ENCODE data around the gene SLC8B1.
A peak's percentile ranks its signal among the peaks of the same experiment; 100 is the strongest.

The SLC8B1 gene

DNA sequence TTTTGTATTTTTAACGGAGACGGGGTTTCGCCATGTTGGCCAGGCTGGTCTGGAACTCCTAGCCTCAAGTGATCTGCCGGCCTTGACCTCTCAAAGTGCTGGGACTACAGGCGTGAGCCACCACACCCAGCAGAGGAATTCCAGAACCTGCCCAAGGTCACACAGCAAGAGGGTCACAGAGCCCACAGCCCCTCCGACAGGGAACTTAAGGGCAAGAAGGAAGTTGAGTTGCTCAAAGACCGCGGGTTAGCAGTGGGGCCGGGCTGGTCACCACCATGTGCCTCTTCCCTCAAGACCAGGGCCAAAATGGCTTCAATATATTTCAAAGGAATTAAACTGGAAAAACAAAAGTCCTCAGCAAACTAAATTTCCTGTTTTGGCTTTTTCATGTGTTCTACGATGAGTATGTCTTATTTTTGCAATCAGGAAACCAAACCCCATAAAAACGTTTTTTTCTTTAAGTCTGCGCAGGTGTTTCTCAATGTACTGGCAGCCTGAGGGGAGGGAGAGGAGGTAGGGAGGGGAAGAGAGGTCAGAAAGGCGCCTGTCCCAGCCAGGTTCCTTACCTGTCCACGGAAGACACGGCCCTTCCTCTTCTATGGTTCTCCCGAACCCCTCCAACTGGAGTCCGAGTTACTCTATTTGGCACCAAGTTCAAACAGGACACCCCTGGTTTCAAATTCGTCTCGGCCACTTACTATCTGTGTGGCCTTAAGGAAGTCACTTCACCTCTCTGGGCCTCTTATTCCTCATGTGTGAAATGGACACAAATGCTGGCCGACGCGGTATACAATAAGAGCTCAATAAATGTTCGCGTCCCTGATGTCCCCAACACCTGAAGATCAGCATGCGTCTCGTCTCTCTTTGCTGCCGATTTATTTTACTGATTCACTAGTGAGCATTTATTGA lies 778 bp downstream of the SLC8B1 start:
- peak overlapping the region; percentile 63 for H3K4me3 ChIP-seq (ENCODE audit: low read depth, low read length)
- TF ChIP-seq, protein P1, sequence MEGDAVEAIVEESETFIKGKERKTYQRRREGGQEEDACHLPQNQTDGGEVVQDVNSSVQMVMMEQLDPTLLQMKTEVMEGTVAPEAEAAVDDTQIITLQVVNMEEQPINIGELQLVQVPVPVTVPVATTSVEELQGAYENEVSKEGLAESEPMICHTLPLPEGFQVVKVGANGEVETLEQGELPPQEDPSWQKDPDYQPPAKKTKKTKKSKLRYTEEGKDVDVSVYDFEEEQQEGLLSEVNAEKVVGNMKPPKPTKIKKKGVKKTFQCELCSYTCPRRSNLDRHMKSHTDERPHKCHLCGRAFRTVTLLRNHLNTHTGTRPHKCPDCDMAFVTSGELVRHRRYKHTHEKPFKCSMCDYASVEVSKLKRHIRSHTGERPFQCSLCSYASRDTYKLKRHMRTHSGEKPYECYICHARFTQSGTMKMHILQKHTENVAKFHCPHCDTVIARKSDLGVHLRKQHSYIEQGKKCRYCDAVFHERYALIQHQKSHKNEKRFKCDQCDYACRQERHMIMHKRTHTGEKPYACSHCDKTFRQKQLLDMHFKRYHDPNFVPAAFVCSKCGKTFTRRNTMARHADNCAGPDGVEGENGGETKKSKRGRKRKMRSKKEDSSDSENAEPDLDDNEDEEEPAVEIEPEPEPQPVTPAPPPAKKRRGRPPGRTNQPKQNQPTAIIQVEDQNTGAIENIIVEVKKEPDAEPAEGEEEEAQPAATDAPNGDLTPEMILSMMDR (IDR thresholded peaks at IDR 0.05; ENCODE audit: low read depth, low read length, missing control alignments): no peak
- no peak for DNase-seq (ENCODE audit: low read depth)
- in situ Hi-C loops (cut with HindIII; ENCODE audit: low sequenced_read_pairs): no loop called here

DNA sequence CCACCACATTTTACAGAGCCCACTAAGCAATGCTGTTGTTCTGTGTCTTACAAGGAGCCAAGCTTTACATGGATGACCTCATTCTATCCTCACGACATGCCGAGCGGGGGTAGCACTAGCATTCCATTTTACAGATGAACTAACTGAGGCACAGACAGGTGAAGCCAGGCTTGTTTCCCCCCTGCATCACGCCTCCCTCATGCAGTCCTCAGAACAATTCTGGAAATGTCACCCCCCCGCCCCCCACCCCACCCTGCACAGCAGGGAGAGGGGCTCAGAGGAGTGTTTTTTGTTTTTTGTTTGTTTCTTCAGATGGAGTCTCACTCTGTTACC lies 1.5 kb downstream of the SLC8B1 start:
- TF ChIP-seq, protein P1 (IDR thresholded peaks at IDR 0.05; ENCODE audit: low read depth, low read length, missing control alignments): no peak
- DNase-seq (ENCODE audit: low read depth): no peak
- H3K4me3 ChIP-seq (ENCODE audit: low read depth, low read length): no peak overlapping the region
- in situ Hi-C loops (cut with HindIII; ENCODE audit: low sequenced_read_pairs): no loop called here

DNA sequence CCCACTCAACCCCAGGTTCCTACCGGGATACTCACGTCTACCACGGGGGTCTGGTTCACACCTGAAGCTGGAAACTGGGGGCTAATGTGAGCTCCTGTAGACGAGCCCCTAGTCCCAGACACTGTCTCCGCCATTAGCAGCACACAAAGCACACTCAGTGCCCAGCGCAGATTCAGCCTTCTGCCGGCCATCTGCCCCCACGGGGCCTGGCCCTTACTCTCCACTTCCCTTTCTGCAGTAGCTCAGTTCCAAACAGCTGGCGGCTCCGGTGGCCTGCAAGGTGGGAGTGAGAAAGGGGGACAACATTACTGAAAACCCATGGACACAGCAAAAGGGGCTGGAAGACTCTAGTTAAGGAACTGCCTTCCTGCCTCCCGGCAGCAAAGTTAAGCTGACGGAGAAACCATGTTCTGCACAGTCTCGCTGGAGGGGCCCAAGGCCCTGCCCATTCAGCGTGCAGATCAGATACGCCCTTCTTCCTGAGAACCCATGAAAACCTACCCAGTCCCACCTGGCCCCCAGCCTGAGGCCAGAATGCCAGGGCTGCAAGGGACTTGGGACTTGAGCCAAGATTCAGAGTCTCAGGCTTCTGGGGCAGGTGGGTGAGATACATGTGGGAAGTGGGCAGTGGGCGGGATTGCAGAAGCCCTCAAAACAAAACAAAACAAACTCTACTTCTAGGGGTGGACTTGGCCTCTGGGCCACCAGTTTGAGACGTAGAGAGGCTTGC lies 2.1 kb downstream of the SLC8B1 start:
- TF ChIP-seq, protein P1 (IDR thresholded peaks at IDR 0.05; ENCODE audit: low read depth, low read length, missing control alignments): no peak
- H3K4me3 ChIP-seq (ENCODE audit: low read depth, low read length): no peak overlapping the region
- in situ Hi-C loops (cut with HindIII; ENCODE audit: low sequenced_read_pairs): no loop called here
- no peak for DNase-seq (ENCODE audit: low read depth)

DNA sequence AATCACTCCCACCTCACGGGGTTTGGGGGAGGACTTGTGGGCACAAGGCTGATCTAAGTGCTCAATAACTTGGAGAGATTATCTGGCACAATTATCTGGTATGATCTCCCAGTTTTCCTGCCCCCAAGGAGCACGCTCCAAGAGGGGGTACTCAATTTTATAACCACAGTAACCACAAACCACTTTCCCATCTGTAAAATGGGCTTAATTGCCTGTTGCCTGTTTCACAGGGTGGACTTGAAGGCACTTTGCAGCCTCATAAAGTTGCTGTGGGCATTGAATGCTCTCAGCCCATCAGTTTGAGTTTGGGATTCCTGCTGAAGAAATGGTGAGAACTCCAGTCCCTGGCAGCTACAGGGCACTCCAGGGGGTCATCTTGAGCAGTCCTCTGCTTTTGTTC lies 4.4 kb downstream of the SLC8B1 start:
- in situ Hi-C loops (cut with HindIII; ENCODE audit: low sequenced_read_pairs): no loop called here
- H3K4me3 ChIP-seq (ENCODE audit: low read depth, low read length): no peak overlapping the region
- TF ChIP-seq, protein P1 (IDR thresholded peaks at IDR 0.05; ENCODE audit: low read depth, low read length, missing control alignments): no peak
- no peak for DNase-seq (ENCODE audit: low read depth)

DNA sequence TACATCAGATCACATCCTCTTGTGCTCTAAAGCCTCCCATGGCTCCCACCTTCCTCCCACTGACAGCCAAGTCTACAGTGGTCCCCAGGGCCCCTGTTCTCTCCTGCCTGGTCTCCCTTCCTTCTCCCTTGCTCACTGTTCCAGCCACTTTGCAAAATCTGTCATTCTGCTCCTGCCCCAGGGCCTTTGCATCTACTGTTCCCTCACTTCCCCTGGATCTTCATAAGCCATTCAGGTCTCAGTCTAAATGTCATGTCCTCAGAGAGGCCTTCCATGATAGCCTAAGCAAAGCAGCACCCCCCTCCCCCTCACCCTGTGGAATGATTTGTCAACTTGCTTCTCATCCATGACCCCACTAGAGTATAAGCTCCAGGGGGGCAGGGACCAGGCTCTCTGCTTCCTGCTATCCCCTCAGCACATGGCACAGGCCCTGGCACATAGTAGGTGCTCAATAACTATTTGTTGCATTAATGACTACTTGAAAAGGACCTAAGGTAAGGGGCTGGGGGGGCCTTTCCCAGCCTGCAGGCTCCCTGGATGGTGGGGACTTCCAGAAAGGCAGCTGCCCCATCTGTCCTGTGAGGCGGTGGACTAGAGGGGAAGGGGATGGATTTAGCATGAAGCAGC lies 5.0 kb downstream of the SLC8B1 start:
- in situ Hi-C loops (cut with HindIII; ENCODE audit: low sequenced_read_pairs): no loop called here
- H3K4me3 ChIP-seq (ENCODE audit: low read depth, low read length): no peak overlapping the region
- no peak for DNase-seq (ENCODE audit: low read depth)
- TF ChIP-seq, protein P1 (IDR thresholded peaks at IDR 0.05; ENCODE audit: low read depth, low read length, missing control alignments): no peak

DNA sequence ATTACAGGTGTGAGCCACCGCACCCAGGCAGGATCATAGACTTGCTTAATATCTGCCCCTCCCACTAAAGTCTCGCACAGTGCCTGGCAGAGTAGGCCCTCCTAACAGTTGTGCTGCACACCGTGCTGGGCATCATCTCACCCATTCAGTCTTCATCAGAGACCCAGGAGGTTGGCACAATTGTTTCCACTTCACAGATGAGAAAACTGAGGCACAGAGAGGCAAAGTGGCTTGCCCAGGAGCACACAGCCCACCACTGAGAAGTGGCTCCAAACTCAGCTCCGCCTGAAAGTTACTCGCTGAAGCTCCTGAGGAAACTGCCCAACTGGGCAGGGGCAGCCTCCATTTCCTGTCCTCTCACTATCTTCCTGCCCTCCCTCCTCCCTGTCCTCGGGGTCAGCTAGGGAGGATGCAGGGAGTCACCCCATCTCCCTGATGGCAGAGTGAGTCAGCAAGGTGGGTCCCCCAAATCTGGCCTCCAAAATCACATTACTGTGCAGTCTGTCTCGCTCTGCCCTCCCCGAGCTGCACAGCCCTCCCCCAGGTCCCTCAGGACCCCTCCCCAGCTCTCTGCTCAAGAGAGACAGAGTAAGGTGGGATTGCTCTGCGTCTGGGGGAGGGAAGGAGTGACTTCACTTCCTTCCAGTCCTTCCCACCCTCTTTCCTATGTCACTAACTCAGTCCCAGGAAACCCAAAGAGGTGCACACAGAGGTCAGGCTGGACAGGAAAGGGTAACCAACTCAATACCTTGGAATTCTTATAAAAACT lies 5.7 kb downstream of the SLC8B1 start:
- DNase-seq (ENCODE audit: low read depth): no peak
- TF ChIP-seq, protein P1 (IDR thresholded peaks at IDR 0.05; ENCODE audit: low read depth, low read length, missing control alignments): no peak
- no peak overlapping the region for H3K4me3 ChIP-seq (ENCODE audit: low read depth, low read length)
- in situ Hi-C loops (cut with HindIII; ENCODE audit: low sequenced_read_pairs): no loop called here
